DMS53 (cell line): ENCODE results near the gene BMP7.

Source experiments
- DNase-seq: peaks from one replicate; lab custom pipeline; 2025; lab: John Stamatoyannopoulos, UW

Gene BMP7

GRCh38 chr20:57225830-57226229, 40.6 kb downstream of the BMP7 start:
- DNase-seq: no peak

- DNase-seq: no peak
Measured at GRCh38 chr20:57225197-57225733, 41.2 kb downstream of the BMP7 start.

DNA sequence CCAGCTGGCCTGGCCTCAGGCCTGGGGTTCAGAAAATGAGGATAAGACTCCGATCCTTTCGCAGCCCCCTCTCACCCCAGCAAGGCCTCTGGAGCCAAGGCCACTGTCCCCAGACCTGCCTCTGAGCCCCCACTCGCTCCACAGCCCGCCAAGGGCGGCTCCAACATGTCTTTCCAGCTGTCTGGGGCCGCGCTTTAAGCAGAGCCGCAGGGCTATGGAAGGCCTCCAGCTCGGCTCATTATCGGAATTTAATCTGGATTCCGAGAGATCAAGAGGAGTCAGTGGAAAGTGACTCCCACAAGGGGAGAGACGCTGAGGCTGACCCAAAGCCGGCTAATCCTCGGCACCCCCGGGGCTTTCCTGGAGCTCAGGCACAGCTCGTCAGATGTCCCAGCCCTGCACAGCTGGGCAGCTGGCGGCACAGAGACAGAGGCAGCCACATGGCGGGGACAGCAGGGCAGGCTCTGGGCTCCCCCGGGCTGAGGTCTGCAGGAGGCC, 41.8 kb downstream of the BMP7 start:
- no peak for DNase-seq

DNA sequence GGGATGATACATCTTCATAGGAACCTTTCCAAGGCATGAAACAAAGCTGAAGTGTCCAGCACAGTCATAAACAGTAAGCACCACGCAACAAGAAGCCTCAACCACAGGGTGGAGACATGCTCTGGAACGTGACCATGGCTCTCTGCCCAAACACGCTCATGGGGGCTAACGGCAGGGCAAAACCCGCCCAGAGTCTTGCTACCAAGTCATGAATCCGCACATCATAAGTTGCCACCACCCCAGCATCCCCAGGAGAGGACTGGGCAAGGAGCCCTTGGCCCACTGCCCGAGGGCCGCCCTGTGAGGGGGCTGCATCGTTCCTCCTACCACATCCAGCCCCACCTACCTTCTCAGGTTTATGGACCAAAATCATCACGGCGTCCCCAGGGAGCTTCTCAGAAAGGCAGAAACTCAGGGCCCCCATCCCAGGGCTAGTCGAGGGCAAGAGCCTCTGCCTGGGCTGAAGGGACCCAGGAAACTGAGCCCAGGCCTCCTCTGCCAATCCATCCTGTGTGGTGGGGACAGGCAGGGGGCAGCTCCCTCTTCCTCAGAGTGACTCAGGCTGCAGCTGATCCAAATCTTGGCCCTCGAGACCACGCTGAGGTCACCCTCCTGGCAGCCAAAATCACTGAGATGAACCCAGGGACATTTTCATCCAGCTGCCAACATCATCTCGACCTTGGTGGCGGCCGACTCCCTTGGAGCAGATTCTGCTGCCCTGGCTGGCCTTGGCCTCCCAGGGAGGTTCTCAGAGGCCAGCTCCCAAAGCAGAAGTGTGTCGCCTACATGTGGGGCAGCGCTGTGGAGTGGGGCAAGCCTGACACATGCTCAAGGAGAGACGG, 42.6 kb downstream of the BMP7 start:
- DNase-seq: no peak

GRCh38 chr20:57222631-57222950, 43.9 kb downstream of the BMP7 start:
- no peak for DNase-seq

DNA sequence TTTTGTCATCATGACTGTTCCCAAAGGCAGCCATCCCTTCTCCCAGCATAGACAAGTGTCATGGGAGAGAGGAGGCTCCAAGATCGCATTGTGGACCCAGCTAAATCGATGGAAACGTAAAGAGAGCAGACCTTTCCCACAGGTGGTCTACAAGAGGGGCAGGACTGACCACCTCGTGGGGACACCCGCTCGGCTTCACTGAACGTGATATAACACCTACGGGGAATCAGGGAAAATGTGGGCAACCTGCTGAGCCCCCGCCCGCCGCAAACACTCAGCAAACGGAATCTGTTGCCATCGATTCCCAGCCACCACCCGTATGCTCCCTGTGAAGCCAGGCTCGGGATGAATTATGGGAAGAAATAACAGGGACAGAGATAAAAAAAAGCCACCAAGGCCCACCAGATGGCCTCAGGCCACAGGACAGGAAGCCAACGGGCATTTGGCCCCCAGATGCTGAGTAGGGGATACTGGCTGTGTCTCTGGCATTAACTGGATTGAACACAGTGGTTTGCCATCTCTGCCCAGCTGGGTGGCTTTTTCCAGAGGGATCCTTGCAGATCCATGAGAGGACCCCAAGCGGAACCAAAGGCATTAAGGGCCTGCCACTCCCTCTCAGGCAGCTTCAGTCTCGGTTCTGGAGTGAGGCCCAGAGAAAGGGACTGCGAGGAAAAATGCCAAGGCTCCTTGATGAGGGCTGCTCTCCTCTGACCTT, 44.4 kb downstream of the BMP7 start:
- DNase-seq: no peak

DNA sequence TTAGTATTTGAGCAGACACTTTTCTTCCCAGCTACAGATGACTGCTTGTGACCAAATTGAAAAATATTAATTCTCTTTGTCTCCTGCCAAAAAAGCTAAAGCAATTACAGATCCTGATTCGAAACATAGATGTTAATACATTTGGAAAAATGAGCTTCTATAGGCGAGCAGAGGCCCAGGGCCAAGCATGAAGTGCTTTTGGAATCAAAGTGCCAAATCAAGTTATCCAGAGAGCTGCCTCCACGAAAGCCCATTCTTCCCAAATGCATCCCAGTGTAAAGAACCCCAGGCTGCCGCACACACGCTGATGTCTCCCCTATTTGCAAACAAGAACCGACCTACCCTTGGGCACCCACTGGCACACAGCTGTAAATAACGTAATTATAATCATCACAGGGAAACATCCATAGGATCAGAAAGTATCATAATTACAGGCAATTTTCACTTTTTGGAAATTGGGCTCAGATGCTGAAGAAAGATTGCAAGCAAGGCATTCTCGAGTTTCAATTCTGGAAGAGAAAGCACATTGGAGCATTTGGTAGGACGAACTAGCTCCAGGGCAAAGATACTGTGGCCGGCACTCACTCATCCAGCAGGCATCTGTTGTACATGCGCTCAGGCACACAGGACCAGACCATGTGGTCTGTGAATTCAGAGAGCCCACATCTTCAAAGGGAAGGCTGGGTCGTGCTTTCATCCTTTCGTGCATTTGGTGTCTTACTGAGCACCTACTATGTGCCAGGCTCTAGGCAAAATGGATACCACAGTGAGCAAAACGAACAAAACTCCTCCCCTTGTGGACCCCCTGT, 45.9 kb downstream of the BMP7 start:
- DNase-seq: no peak

- DNase-seq: no peak
Measured at GRCh38 chr20:57219071-57219677, 47.3 kb downstream of the BMP7 start.

DNA sequence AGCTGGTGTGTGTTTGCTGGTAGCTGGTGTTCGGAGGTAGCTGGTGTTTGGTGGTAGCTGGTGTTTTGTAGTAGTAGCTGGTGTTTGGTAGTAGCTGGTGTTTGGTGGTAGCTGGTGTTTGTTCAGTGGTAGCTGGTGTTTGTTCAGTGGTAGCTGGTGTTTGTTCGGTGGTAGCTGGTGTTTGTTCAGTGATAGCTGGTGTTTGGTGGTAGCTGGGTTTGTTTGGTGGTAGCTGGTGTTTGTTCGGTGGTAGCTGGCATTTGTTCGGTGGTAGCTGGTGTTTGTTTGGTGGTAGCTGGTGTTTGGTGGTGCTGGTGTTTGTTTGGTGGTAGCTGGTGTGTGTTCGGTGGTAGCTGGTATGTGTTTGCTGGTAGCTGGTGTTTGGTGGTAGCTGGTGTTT, 48.0 kb downstream of the BMP7 start:
- DNase-seq: no peak

DNA sequence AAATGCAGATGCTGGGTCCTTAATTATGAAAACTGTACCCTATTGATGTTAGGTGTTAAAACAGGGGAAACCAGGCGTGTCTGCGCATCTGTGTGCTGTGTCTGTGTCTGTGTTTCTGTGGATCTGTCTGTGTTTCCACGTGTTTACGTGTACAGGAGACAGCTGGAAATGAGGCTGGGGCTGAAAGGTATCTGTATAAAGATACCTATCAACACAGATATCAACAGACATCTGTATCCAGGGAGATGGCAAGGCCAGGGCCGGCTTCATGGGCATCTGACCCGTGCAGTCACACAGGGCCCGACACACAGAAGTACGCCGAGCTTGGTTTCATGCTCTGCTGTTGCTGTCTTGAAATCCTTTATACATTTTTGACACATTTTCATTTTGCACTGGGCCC, 48.6 kb downstream of the BMP7 start:
- no peak for DNase-seq

DNA sequence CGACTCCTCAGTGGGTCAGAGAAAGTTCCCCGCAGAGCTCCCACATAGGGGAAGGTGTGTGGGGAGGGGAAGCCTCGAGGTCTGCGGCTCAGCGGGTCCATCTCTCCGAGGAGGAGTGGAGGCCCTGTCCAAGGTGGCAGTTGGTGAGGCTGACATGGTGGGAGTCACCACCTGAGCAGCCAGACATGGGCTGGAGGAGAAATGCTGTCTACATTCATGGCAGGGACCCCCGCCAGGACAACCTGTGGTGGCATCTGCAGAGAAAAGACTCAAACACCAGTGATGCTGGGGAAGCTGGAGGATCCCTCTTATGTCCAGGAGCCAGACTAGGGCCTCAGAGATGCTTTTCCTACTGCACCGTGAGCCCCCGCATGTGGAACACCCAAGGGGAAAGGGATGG, 49.8 kb downstream of the BMP7 start:
- no peak for DNase-seq

DNA sequence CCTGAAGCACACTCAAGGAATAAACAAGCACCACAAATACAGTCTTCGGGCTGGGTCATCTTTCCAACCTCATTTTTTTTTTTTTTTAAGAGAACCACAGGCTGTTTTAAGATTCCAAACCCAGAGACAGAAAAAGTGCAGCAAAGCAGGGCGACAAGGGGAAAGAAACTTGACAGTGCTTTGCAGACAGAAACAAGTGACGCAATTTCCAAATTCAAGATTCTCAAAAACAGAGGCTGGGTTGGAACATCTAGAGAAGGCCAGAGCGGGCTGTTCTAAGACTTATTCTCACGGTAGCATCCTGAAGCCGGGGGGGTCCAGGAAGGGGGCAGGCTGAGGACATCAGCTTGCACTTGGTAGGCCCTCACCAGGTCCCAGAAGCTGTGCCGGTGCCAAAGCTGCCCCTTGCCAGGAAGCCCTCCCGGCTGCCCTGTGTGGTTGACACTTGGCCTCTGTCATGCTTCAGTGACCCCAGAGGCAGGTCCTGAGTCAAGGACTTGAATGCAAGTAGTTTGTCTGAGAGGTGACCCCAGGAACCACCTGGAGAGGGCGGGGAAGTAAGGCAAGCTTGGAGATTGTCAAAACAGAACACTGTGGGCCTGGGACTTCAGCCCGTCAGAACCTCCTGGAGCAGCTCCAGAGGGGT, 50.5 kb downstream of the BMP7 start:
- no peak for DNase-seq

GRCh38 chr20:57215426-57215825, 51.0 kb downstream of the BMP7 start:
- DNase-seq: no peak

DNA sequence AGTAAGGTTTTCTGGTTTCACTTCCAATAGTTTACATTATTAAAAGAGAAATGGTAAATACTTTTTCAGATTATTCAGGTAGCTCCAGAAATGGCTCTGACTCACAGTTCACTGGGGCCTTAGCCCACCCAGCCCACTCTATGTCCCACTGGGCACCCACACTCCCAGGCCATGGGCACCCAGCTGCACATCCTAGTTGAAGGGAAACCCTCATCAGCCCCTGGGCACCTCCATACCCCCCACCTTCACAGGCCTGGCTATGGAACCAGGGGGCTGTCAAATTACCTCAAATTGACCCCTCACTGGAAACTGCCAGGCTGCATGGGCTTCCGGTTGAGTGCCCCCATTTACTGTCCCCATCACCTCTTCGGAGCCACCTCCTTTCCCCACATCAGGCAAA, 51.5 kb downstream of the BMP7 start:
- DNase-seq: no peak

DNA sequence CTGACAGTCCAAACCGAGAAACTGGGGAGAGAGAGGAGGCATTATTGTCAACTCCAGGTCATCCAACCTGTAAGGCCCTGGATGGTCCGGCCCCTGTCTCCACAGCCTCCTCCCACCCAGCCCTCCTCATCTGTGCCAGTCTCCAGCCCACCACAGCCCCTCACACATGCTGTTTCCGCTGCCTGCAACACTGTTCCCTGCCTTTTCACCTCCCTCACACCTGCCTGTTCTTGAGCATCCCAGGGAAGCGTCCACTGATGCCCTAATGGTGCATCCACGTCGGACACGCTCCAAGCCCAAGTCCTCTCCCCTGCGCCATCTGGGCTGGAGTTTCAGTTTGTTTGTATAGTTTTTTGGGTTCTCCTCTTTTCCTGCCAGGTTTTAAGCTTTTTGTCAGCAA, 52.0 kb downstream of the BMP7 start:
- no peak for DNase-seq

GRCh38 chr20:57213924-57214323, 52.5 kb downstream of the BMP7 start:
- DNase-seq: no peak

- no peak for DNase-seq
Measured at GRCh38 chr20:57213291-57213690, 53.1 kb downstream of the BMP7 start.

DNA sequence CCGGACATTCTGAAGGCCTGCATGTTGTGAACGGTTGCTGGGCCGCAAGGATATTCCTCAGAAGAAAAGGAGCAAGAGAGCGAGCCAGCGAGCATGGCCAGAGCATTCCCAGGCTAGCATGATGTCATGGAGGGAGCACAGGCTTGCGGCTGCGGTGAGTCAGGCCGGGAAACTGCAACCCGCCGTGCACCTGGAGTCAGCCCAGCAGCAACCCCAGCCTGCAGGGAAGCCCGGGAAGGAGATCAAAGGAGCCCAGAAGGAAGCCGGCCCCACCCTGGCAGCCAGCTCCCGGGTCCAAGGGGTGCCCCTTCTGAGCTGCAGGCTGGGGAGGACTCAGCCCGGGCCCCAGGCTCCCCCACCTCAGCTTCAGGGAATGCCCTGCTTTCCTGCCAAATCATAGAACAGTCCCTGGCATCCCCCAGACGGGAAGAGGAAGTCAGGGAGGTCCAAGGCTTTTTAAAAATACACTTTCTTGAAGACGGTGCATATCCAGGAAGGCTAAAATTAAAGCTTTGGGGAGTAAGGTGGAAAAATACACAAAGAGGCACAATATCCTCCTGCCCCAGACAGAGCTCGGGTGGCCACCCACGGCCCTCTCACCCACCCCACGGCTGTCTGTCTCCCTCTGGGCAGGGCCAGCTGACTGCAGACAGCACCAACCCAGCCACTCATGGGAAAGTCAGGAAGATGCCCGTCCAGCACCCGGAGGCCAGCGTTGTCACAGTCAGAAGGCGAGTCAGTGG, 53.7 kb downstream of the BMP7 start:
- DNase-seq: peak; percentile 32

DNA sequence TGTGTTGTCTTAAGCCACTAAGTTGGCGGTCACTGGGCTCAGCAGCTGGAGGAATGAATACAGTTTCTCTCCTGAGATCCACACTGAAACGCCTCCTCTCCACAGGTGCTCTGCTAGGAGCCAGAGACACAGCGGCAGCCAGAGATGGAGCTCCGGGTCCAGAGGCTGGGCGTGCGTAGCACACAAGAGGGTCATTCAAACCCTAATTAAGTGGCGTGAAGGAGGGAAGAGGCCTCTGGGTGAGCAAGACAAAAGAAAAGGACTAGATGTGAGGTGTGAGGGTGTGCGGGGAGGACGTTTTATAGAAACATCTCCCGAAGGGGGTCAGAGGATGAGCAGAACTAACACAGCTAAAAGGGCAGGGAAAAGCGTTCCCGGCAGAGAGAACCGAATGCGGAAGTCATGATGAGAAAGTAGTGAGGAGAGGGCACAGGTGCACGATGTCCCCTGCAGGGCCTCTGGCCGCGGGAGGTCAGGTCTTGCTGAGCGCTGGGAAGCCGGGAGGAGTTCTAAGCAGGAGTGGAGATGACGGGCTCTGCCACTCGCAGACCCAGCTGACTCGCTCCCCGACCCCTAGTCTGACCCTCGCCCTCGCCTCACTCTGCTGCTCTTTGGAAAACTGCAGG, 54.4 kb downstream of the BMP7 start:
- no peak for DNase-seq

GRCh38 chr20:57211406-57211805, 55.0 kb downstream of the BMP7 start:
- DNase-seq: no peak
